Brain microvascular endothelial cell (primary cell): ENCODE measurements around the gene PCDHGB7.
"Not testable (repeated sequence)": the region's sequence is repeated elsewhere in the genome, so short reads cannot be mapped to it uniquely, and the experiment has no call there.

ENCODE experiments used
- DNase-seq: peaks from one replicate; pipeline ENCODE4 v3.0.0-alpha.2; 2020
- H3K27ac ChIP-seq: fragments of 250-450 bp; sonication (Bioruptor Pico); 2 replicates; pipeline ENCODE4 v1.5.1; 2020; ENCODE audit warnings: mild to moderate bottlenecking, moderate library complexity
- H3K27me3 ChIP-seq: fragments of 250-450 bp; sonication (Bioruptor Pico); replicated peaks from 2 replicates; pipeline ENCODE4 v1.5.1; 2020; ENCODE audit warnings: mild to moderate bottlenecking
- H3K36me3 ChIP-seq: fragments of 250-450 bp; sonication (Bioruptor Pico); replicated peaks from 2 replicates; pipeline ENCODE4 v1.5.1; 2020; ENCODE audit warnings: mild to moderate bottlenecking
- H3K4me3 ChIP-seq: 2 replicates; pipeline ENCODE4 v1.5.1; 2011; ENCODE audit warnings: low read depth, mild to moderate bottlenecking, control low read depth, low read length, moderate library complexity
- CTCF ChIP-seq: IDR thresholded peaks from 2 replicates; pipeline ENCODE4 v1.5.1; 2011; ENCODE audit warnings: low read depth, mild to moderate bottlenecking, moderate library complexity, low read length, control low read depth, inconsistent platforms; ENCODE audit errors: missing control alignments
- in situ Hi-C: cut with HindIII; loops from 2 replicates; pipeline ENCODE4 v1.10.0; 2017; ENCODE audit warnings: low sequenced_read_pairs, low pct_ligation_motif_present

PCDHGB7 gene

DNA sequence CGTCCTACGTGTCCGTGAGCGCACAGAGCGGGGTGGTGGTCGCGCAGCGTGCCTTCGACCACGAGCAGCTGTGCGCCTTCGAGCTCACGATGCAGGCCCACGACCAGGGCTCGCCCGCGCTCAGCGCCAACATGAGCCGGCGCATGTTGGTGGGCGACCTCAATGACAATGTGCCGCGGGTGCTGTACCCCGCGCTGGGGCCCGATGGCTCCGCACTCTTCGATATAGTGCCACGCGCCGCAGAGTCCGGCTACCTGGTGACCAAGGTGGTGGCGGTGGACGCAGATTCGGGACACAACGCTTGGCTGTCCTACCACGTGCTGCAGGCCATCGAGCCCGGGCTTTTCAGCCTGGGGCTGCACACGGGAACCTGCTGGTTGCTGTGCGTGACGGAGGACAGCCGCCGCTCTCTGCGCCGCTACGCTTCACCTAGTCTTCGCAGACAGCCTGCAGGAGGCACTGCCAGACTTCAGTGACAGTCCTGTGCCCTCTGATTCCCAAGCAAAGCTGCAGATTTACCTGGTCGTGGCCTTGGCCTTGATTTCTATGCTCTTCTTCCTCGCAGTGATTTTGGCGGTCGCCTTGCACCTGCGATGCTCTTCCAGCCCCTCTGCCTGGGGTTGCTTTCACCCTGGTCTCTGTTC, 10.4 kb downstream of the PCDHGB7 start:
- DNase-seq = no peak
- Histone ChIP-seq H3K36me3 (no peaks in the 10 kb centered on the region), H3K27me3 (no peaks in the 10 kb centered on the region), H3K27ac (no peak overlapping the region), H3K4me3 (no peak overlapping the region)
- TF ChIP-seq CTCF = no peak
- in situ Hi-C loops = no loop called here

DNA sequence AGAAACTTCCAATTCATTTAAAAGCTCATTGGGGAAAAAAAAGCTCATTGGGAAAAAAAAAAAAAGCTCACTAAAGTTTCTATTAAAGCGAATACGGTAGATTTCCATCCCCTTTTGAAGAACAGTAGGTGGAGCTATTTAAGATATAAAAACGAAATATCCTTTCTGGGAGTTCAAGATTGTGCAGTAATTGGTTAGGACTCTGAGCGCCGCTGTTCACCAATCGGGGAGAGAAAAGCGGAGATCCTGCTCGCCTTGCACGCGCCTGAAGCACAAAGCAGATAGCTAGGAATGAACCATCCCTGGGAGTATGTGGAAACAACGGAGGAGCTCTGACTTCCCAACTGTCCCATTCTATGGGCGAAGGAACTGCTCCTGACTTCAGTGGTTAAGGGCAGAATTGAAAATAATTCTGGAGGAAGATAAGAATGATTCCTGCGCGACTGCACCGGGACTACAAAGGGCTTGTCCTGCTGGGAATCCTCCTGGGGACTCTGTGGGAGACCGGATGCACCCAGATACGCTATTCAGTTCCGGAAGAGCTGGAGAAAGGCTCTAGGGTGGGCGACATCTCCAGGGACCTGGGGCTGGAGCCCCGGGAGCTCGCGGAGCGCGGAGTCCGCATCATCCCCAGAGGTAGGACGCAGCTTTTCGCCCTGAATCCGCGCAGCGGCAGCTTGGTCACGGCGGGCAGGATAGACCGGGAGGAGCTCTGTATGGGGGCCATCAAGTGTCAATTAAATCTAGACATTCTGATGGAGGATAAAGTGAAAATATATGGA, 13.0 kb downstream of the PCDHGB7 start, which contains the start of gene PCDHGA12:
Gene PCDHGA12 (plus strand): TSS at position 176 of the 782 bp plus-strand sequence. CDS start 253 bp downstream, at position 429.
- peak; percentile 76 for TF ChIP-seq CTCF
- H3K27ac ChIP-seq = peak within 1 kb of the TSS; percentile 15
- H3K4me3 ChIP-seq = peak within 1 kb of the TSS; percentile 55
- in situ Hi-C loops = no loop called here
- peak; percentile 87 for DNase-seq
- H3K27me3 ChIP-seq = no peaks in the 10 kb centered on the region
- no peaks in the 10 kb centered on the region for H3K36me3 ChIP-seq

DNA sequence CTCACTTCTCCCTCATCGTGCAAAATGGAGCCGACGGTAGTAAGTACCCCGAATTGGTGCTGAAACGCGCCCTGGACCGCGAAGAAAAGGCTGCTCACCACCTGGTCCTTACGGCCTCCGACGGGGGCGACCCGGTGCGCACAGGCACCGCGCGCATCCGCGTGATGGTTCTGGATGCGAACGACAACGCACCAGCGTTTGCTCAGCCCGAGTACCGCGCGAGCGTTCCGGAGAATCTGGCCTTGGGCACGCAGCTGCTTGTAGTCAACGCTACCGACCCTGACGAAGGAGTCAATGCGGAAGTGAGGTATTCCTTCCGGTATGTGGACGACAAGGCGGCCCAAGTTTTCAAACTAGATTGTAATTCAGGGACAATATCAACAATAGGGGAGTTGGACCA, 13.8 kb downstream of the PCDHGB7 start:
- Histone ChIP-seq H3K4me3 (peak overlapping the region; percentile 55), H3K27ac (no peak overlapping the region), H3K27me3 (no peaks in the 10 kb centered on the region), H3K36me3 (no peaks in the 10 kb centered on the region)
- in situ Hi-C loops = no loop called here
- no peak for DNase-seq
- TF ChIP-seq CTCF = no peak

DNA sequence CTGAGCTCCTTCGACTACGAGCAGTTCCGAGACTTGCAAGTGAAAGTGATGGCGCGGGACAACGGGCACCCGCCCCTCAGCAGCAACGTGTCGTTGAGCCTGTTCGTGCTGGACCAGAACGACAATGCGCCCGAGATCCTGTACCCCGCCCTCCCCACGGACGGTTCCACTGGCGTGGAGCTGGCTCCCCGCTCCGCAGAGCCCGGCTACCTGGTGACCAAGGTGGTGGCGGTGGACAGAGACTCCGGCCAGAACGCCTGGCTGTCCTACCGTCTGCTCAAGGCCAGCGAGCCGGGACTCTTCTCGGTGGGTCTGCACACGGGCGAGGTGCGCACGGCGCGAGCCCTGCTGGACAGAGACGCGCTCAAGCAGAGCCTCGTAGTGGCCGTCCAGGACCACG, 14.8 kb downstream of the PCDHGB7 start:
- H3K4me3 ChIP-seq, H3K27ac ChIP-seq, DNase-seq, in situ Hi-C loops, H3K27me3 ChIP-seq, H3K36me3 ChIP-seq: not testable (repeated sequence)

- H3K4me3 ChIP-seq, DNase-seq, H3K27me3 ChIP-seq, H3K36me3 ChIP-seq, H3K27ac ChIP-seq, in situ Hi-C loops: not testable (repeated sequence)
Measured at GRCh38 chr5:141432726-141433125, 15.2 kb downstream of the PCDHGB7 start.

DNA sequence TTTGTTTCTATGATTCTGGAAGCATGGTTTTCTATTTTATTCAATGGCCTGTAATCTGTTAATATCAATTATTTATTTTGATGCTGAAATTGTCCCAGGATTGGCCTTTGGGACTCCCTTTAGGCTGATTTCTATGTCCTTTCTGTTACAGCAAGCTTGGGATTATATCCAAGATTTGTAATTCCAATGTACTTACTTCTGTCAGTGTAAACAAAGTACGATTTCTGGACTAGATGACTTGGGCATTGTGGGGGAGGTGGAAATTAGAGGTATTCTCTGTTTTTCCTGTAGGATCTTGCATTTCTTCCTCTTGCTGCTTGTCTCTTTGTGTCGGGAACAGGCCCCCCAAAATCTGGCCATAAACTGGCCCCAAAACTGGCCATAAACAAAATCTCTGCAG, 16.5 kb downstream of the PCDHGB7 start:
- Histone ChIP-seq H3K27me3 (no peaks in the 10 kb centered on the region), H3K4me3 (no peak overlapping the region), H3K36me3 (no peaks in the 10 kb centered on the region), H3K27ac (no peak overlapping the region)
- no peak for DNase-seq
- in situ Hi-C loops = no loop called here
- no peak for TF ChIP-seq CTCF
